ENCODE results near the gene TBC1D30. TPM values are rescaled to one million over a fixed set of nuclear protein-coding genes. Genes with fewer than 3 reads are reported as not detected.

The TBC1D30 gene
- total RNA-seq, 4 donors from 2014 or later = 2.5 to 11.4 (median 6.6) TPM

GRCh38 chr12:64909124-64909523 is 84.7 kb downstream of the TBC1D30 start:
- TF ChIP-seq EP300 (IDR thresholded peaks at IDR 0.05) = no peak
- no peak for TF ChIP-seq CTCF (IDR thresholded peaks at IDR 0.05)
- TF ChIP-seq POLR2A (IDR thresholded peaks at IDR 0.05) = no peak
- no peaks in the 10 kb centered on the region for H3K9me3 ChIP-seq
- DNase-seq (ENCODE audit: low spot score in 2 of 2) = no peak
- H3K4me1 ChIP-seq = no peaks in the 10 kb centered on the region
- 79 to 80% methylated on average over 6 of the region's 6 CpGs for WGBS, 2 donors
- H3K36me3 ChIP-seq = no peaks in the 10 kb centered on the region
- no peaks in the 10 kb centered on the region for H3K27me3 ChIP-seq
- H3K27ac ChIP-seq = no peak overlapping the region
- H3K4me3 ChIP-seq = no peak overlapping the region

- 20 to 39% methylated on average over 3 of the region's 3 CpGs for WGBS, 2 donors
- no peaks in the 10 kb centered on the region for H3K4me1 ChIP-seq
- no peak for DNase-seq (ENCODE audit: low spot score in 2 of 2)
- H3K9me3 ChIP-seq = no peaks in the 10 kb centered on the region
- H3K4me3 ChIP-seq = no peak overlapping the region
- H3K36me3 ChIP-seq = no peaks in the 10 kb centered on the region
- no peak overlapping the region for H3K27ac ChIP-seq
- no peaks in the 10 kb centered on the region for H3K27me3 ChIP-seq
- TF ChIP-seq EP300 (IDR thresholded peaks at IDR 0.05) = no peak
- TF ChIP-seq CTCF (IDR thresholded peaks at IDR 0.05) = no peak
- TF ChIP-seq POLR2A (IDR thresholded peaks at IDR 0.05) = no peak
These were observed 86.6 kb downstream of the TBC1D30 start for GRCh38 chr12:64911081-64911480.

GRCh38 chr12:64911912-64912311 is 87.5 kb downstream of the TBC1D30 start:
- Histone ChIP-seq H3K9me3 (no peaks in the 10 kb centered on the region), H3K36me3 (no peaks in the 10 kb centered on the region), H3K27me3 (no peaks in the 10 kb centered on the region), H3K4me1 (no peaks in the 10 kb centered on the region), H3K27ac (no peak overlapping the region), H3K4me3 (no peak overlapping the region)
- TF ChIP-seq POLR2A (IDR thresholded peaks at IDR 0.05) = no peak
- no peak for TF ChIP-seq EP300 (IDR thresholded peaks at IDR 0.05)
- no peak for TF ChIP-seq CTCF (IDR thresholded peaks at IDR 0.05)
- no peak for DNase-seq (ENCODE audit: low spot score in 2 of 2)
- WGBS, 2 donors = 61 to 64% methylated on average over 4 of the region's 4 CpGs

- no peak for DNase-seq (ENCODE audit: low spot score in 2 of 2)
- Histone ChIP-seq H3K4me3 (no peak overlapping the region), H3K36me3 (no peaks in the 10 kb centered on the region), H3K9me3 (no peaks in the 10 kb centered on the region), H3K27me3 (no peaks in the 10 kb centered on the region), H3K27ac (no peak overlapping the region), H3K4me1 (no peaks in the 10 kb centered on the region)
- TF ChIP-seq EP300 (IDR thresholded peaks at IDR 0.05) (no peak), POLR2A (IDR thresholded peaks at IDR 0.05) (no peak), CTCF (IDR thresholded peaks at IDR 0.05) (no peak)
- 75 to 89% methylated on average over 3 of the region's 3 CpGs for WGBS, 2 donors
These were observed 88.2 kb downstream of the TBC1D30 start for GRCh38 chr12:64912516-64913255.

GRCh38 chr12:64915242-64915641 is 90.8 kb downstream of the TBC1D30 start:
- 74 to 97% methylated on average over 3 of the region's 3 CpGs for WGBS, 2 donors
- Histone ChIP-seq H3K4me3 (no peak overlapping the region), H3K9me3 (no peaks in the 10 kb centered on the region), H3K27ac (no peak overlapping the region), H3K27me3 (no peaks in the 10 kb centered on the region), H3K4me1 (no peaks in the 10 kb centered on the region), H3K36me3 (no peaks in the 10 kb centered on the region)
- TF ChIP-seq CTCF (IDR thresholded peaks at IDR 0.05) = no peak
- TF ChIP-seq POLR2A (IDR thresholded peaks at IDR 0.05) = no peak
- TF ChIP-seq EP300 (IDR thresholded peaks at IDR 0.05) = no peak
- no peak for DNase-seq (ENCODE audit: low spot score in 2 of 2)

Data from tibial nerve (tissue), 4 donors.